ENCODE data around the gene AIP. TPM values are rescaled to one million over a fixed set of nuclear protein-coding genes. Genes with fewer than 3 reads are reported as not detected.

The AIP gene
- total and polyA plus RNA-seq, 9 of the 15 experiments (the other 6 are each of a cell fraction or from before 2014, with no cell fraction given), result 5.2 to 92.5 (median 52.7) TPM

DNA sequence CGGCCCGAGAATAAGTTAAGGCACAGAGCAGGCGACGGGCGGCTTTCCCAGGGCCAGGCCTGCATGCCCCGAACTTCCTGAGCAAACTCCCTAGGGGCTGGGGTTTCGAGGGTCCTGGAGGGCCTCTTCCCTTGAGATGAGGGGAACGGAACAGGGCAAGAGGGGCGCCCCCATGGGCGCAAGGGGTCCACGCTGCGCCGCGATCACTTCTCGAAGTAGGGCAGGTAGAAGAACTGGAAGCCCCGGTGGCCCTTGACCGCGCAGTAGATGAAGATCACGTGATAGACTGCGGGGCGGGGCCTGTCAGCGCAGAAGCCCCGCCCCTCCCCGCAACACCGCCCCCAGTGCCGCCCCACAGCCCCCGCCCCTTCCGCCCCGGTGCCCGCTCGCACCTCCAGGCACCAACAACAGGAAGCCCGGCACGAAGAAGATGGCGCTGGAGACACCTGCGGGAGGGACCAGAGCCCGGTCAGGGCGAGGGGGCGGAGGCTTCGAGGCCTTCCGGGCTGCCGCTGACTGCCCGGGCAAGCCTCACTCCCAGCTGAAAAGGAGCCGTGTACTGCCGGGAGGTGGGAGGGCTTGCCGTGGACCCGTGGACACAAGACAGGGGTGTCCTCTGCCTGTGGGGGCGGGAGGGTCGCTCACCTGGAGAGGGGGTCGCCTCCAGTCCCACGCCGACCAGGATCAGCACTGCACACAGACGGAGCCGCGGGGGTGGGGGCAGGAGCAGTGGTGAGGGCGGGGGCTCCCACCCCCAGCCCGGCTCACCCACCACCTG is 18.2 kb upstream of the AIP start (continued):
- TF ChIP-seq, protein P1, sequence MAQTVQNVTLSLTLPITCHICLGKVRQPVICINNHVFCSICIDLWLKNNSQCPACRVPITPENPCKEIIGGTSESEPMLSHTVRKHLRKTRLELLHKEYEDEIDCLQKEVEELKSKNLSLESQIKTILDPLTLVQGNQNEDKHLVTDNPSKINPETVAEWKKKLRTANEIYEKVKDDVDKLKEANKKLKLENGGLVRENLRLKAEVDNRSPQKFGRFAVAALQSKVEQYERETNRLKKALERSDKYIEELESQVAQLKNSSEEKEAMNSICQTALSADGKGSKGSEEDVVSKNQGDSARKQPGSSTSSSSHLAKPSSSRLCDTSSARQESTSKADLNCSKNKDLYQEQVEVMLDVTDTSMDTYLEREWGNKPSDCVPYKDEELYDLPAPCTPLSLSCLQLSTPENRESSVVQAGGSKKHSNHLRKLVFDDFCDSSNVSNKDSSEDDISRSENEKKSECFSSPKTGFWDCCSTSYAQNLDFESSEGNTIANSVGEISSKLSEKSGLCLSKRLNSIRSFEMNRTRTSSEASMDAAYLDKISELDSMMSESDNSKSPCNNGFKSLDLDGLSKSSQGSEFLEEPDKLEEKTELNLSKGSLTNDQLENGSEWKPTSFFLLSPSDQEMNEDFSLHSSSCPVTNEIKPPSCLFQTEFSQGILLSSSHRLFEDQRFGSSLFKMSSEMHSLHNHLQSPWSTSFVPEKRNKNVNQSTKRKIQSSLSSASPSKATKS (CRISPR knock-in tag; IDR thresholded peaks at IDR 0.05), result no peak
- TF ChIP-seq THRAP3 (IDR thresholded peaks at IDR 0.05; ENCODE audit: borderline replicate concordance) (no peak), STAT5A (IDR thresholded peaks at IDR 0.05; ENCODE audit: borderline replicate concordance, low read length) (no peak), ZNF79 (CRISPR knock-in tag; IDR thresholded peaks at IDR 0.05; ENCODE audit: low read depth) (no peak), RBBP5 (IDR thresholded peaks at IDR 0.05; ENCODE audit: borderline replicate concordance, insufficient read depth, low read length, poor library complexity, severe bottlenecking) (no peak), SIRT6 (IDR thresholded peaks at IDR 0.05; ENCODE audit: low read depth, low read length) (no peak), GATAD2A (IDR thresholded peaks at IDR 0.05) (no peak), SMARCE1 (IDR thresholded peaks at IDR 0.05) (no peak), HDAC3 (IDR thresholded peaks at IDR 0.05; ENCODE audit: borderline replicate concordance, partially characterized antibody) (no peak), POLR3A (IDR thresholded peaks at IDR 0.05; ENCODE audit: borderline replicate concordance, extremely low read depth, insufficient read depth, insufficient read length) (no peak), PTRF (tag; IDR thresholded peaks at IDR 0.05) (no peak), CHCHD3 (CRISPR knock-in tag; IDR thresholded peaks at IDR 0.05) (no peak), NR1H2 (CRISPR knock-in tag; IDR thresholded peaks at IDR 0.05) (no peak), LEF1 (IDR thresholded peaks at IDR 0.05) (no peak)
- TF ChIP-seq, protein P2, sequence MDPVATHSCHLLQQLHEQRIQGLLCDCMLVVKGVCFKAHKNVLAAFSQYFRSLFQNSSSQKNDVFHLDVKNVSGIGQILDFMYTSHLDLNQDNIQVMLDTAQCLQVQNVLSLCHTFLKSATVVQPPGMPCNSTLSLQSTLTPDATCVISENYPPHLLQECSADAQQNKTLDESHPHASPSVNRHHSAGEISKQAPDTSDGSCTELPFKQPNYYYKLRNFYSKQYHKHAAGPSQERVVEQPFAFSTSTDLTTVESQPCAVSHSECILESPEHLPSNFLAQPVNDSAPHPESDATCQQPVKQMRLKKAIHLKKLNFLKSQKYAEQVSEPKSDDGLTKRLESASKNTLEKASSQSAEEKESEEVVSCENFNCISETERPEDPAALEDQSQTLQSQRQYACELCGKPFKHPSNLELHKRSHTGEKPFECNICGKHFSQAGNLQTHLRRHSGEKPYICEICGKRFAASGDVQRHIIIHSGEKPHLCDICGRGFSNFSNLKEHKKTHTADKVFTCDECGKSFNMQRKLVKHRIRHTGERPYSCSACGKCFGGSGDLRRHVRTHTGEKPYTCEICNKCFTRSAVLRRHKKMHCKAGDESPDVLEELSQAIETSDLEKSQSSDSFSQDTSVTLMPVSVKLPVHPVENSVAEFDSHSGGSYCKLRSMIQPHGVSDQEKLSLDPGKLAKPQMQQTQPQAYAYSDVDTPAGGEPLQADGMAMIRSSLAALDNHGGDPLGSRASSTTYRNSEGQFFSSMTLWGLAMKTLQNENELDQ (CRISPR knock-in tag; IDR thresholded peaks at IDR 0.05; ENCODE audit: borderline replicate concordance), result no peak
- TF ChIP-seq, protein P3, sequence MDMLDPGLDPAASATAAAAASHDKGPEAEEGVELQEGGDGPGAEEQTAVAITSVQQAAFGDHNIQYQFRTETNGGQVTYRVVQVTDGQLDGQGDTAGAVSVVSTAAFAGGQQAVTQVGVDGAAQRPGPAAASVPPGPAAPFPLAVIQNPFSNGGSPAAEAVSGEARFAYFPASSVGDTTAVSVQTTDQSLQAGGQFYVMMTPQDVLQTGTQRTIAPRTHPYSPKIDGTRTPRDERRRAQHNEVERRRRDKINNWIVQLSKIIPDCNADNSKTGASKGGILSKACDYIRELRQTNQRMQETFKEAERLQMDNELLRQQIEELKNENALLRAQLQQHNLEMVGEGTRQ (CRISPR knock-in tag; IDR thresholded peaks at IDR 0.05), result peak; percentile 86
- TF ChIP-seq, protein P4, sequence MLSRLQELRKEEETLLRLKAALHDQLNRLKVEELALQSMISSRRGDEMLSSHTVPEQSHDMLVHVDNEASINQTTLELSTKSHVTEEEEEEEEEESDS (CRISPR knock-in tag; IDR thresholded peaks at IDR 0.05), result no peak
- TF ChIP-seq, protein P5, sequence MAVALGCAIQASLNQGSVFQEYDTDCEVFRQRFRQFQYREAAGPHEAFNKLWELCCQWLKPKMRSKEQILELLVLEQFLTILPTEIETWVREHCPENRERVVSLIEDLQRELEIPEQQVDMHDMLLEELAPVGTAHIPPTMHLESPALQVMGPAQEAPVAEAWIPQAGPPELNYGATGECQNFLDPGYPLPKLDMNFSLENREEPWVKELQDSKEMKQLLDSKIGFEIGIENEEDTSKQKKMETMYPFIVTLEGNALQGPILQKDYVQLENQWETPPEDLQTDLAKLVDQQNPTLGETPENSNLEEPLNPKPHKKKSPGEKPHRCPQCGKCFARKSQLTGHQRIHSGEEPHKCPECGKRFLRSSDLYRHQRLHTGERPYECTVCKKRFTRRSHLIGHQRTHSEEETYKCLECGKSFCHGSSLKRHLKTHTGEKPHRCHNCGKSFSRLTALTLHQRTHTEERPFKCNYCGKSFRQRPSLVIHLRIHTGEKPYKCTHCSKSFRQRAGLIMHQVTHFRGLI (CRISPR knock-in tag; IDR thresholded peaks at IDR 0.05), result no peak
- TF ChIP-seq, protein P6, sequence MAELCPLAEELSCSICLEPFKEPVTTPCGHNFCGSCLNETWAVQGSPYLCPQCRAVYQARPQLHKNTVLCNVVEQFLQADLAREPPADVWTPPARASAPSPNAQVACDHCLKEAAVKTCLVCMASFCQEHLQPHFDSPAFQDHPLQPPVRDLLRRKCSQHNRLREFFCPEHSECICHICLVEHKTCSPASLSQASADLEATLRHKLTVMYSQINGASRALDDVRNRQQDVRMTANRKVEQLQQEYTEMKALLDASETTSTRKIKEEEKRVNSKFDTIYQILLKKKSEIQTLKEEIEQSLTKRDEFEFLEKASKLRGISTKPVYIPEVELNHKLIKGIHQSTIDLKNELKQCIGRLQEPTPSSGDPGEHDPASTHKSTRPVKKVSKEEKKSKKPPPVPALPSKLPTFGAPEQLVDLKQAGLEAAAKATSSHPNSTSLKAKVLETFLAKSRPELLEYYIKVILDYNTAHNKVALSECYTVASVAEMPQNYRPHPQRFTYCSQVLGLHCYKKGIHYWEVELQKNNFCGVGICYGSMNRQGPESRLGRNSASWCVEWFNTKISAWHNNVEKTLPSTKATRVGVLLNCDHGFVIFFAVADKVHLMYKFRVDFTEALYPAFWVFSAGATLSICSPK (IDR thresholded peaks at IDR 0.05; ENCODE audit: borderline replicate concordance), result no peak; the same call in 1 of the 2 replicates

Data from K562 (cell line).